C4-2B (cell line): ENCODE measurements around the gene C6orf58.

Experiments
- CTCF ChIP-seq: fragments of 450-650 bp; conservative IDR thresholded peaks from 2 replicates; pipeline ENCODE4 v1.5.1; 2017; ENCODE audit warnings: mild to moderate bottlenecking
- ZFX ChIP-seq: fragments of 450-650 bp; IDR thresholded peaks from 2 replicates; pipeline ENCODE4 v1.6.1; 2017

GRCh38 chr6:127608554-127609270, 31.7 kb downstream of the C6orf58 start:
- TF ChIP-seq CTCF, result no peak
- TF ChIP-seq ZFX, result no peak
